ENCODE measurements around the gene CHCHD10. TPM values are rescaled to one million over a fixed set of nuclear protein-coding genes. Genes with fewer than 3 reads are reported as not detected.

The CHCHD10 gene
- total and polyA plus RNA-seq, 10 of the 15 experiments (the other 5 are each of a cell fraction or from before 2014, with no cell fraction given): 13.2 to 241 (median 128) TPM

DNA sequence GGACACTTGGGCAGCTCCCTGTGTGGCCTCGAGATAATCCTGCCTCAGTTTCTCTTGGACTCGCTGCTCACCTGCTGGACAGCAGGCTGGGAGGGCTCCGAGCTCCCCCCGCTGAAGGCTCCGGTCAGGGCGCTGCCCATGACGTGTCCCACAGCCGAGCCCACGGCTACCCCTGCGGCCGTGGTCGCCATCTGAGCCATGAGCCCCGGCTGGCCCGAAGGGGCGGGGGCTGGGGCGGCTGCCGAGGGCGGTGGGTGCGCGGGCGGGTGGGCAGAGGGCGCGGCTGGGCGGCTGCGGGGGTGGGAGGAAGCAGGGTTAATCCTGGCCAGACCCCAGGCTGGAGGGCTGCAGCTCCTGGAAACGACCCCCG lies 484 bp downstream of the CHCHD10 start:
- H4K20me1 ChIP-seq (ENCODE audit: control insufficient read depth, insufficient read depth): no peaks in the 10 kb centered on the region; the same call in 1 of the 2 replicates
- ATAC-seq: peak; percentile 13
- in situ Hi-C loops (cut with MboI): no loop called here
- TF ChIP-seq MTA2 (IDR thresholded peaks at IDR 0.05; ENCODE audit: low read depth) (no peak), NFIC (IDR thresholded peaks at IDR 0.05; ENCODE audit: low read depth, low read length) (no peak), KLF5 (IDR thresholded peaks at IDR 0.05; ENCODE audit: partially characterized antibody) (no peak), SUZ12 (IDR thresholded peaks at IDR 0.05; ENCODE audit: unreplicated experiment) (no peak), SMARCA5 (IDR thresholded peaks at IDR 0.05) (no peak), PAX5 (IDR thresholded peaks at IDR 0.05; ENCODE audit: borderline replicate concordance, low read depth, low read length) (no peak), ZNF384 (IDR thresholded peaks at IDR 0.05; ENCODE audit: borderline replicate concordance, low read depth, low read length) (no peak), CEBPB (IDR thresholded peaks at IDR 0.05; ENCODE audit: borderline replicate concordance in 1 of 2, low read depth in 2 of 2, low read length in 2 of 2) (no peak)
- TF ChIP-seq, protein P1, sequence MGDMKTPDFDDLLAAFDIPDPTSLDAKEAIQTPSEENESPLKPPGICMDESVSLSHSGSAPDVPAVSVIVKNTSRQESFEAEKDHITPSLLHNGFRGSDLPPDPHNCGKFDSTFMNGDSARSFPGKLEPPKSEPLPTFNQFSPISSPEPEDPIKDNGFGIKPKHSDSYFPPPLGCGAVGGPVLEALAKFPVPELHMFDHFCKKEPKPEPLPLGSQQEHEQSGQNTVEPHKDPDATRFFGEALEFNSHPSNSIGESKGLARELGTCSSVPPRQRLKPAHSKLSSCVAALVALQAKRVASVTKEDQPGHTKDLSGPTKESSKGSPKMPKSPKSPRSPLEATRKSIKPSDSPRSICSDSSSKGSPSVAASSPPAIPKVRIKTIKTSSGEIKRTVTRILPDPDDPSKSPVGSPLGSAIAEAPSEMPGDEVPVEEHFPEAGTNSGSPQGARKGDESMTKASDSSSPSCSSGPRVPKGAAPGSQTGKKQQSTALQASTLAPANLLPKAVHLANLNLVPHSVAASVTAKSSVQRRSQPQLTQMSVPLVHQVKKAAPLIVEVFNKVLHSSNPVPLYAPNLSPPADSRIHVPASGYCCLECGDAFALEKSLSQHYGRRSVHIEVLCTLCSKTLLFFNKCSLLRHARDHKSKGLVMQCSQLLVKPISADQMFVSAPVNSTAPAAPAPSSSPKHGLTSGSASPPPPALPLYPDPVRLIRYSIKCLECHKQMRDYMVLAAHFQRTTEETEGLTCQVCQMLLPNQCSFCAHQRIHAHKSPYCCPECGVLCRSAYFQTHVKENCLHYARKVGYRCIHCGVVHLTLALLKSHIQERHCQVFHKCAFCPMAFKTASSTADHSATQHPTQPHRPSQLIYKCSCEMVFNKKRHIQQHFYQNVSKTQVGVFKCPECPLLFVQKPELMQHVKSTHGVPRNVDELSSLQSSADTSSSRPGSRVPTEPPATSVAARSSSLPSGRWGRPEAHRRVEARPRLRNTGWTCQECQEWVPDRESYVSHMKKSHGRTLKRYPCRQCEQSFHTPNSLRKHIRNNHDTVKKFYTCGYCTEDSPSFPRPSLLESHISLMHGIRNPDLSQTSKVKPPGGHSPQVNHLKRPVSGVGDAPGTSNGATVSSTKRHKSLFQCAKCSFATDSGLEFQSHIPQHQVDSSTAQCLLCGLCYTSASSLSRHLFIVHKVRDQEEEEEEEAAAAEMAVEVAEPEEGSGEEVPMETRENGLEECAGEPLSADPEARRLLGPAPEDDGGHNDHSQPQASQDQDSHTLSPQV (IDR thresholded peaks at IDR 0.05): no peak
- H3K79me2 ChIP-seq (ENCODE audit: control insufficient read depth, insufficient read depth, low read length): peaks cover 24% of the 10 kb centered on the region
- RAD21 ChIA-PET (ENCODE audit: unreplicated experiment): interaction anchor here (0.6 to 3.6 kb wide), 10 partner anchors 19 to 1827 kb away, joined by 3 to 34 read pairs (median 3); partner anchors contain the start of genes MIF and SLC2A11
- peak overlapping the region; percentile 83 for H3K27ac ChIP-seq (ENCODE audit: control insufficient read depth, insufficient read depth)
- H3K4me2 ChIP-seq (ENCODE audit: control insufficient read depth, insufficient read depth): peak overlapping the region; percentile 95
- peak overlapping the region; percentile 87 for H3K9ac ChIP-seq (ENCODE audit: control insufficient read depth, insufficient read depth, low read length)
- no peaks in the 10 kb centered on the region for H3K9me3 ChIP-seq (replicated peaks; ENCODE audit: control insufficient read depth, insufficient read depth, low read length)
- H3K4me1 ChIP-seq (ENCODE audit: control insufficient read depth, insufficient read depth, low read length): peaks cover 35% of the 10 kb centered on the region
- POLR2A ChIA-PET: interaction anchor here (0.6 to 3.2 kb wide), 6 partner anchors 12 to 245 kb away, joined by 3 to 9 read pairs (median 5); partner anchors contain the start of genes SLC2A11 and SMARCB1
- WGBS (ENCODE audit: insufficient coverage, insufficient replicate concordance, low lambda C conversion rate, missing lambda C conversion rate): 4% methylated on average over 13 of the region's 27 CpGs
- BruUV-seq (replicated peaks): no TSS peak
- H3K36me3 ChIP-seq (ENCODE audit: control insufficient read depth in 2 of 2, insufficient read depth in 2 of 2, low read length in 1 of 2): no peaks in the 10 kb centered on the region; a peak in 1 of 4 replicates
- H2AFZ ChIP-seq (ENCODE audit: control insufficient read depth, low read depth, low read length): no peak overlapping the region
- no peaks in the 10 kb centered on the region for H3K27me3 ChIP-seq (replicated peaks in 1 of 2; ENCODE audit: control insufficient read depth in 2 of 2, insufficient read depth in 2 of 2, low read length in 1 of 2)
- intact Hi-C loops (cut with micrococcal nuclease; ENCODE audit: unreplicated experiment): loop anchor here (2.0 to 5.0 kb wide), 2 partner anchors 16 to 225 kb away; partner anchors contain the start of gene ZNF70
- CTCF ChIA-PET: interaction anchor here (1.0 to 7.5 kb wide), 10 partner anchors 12 to 91 kb away, joined by 3 to 197 read pairs (median 7); partner anchors contain the start of genes SLC2A11 and VPREB3
- no peak for DNase-seq (ENCODE audit: low read depth, low spot score)
- peak overlapping the region; percentile 74 for H3K4me3 ChIP-seq
- SMC1A ChIA-PET (ENCODE audit: uncharacterized antibody, unreplicated experiment): interaction anchor here (1.3 to 6.3 kb wide), 5 partner anchors 12 to 90 kb away, joined by 4 to 40 read pairs (median 10); partner anchors contain the start of genes SLC2A11 and VPREB3
- FAIRE-seq: no peak

Data from GM12878 (cell line).